GM21576 (cell line): ENCODE results near the gene OPCML.

ENCODE experiments used
- ATAC-seq: cut with Tn5 transposase; IDR thresholded peaks from one replicate; pipeline ENCODE4 v1.9.1; 2021; ENCODE audit warnings: mild to moderate bottlenecking, moderate library complexity; ENCODE audit not compliant: unreplicated experiment

The OPCML gene

DNA sequence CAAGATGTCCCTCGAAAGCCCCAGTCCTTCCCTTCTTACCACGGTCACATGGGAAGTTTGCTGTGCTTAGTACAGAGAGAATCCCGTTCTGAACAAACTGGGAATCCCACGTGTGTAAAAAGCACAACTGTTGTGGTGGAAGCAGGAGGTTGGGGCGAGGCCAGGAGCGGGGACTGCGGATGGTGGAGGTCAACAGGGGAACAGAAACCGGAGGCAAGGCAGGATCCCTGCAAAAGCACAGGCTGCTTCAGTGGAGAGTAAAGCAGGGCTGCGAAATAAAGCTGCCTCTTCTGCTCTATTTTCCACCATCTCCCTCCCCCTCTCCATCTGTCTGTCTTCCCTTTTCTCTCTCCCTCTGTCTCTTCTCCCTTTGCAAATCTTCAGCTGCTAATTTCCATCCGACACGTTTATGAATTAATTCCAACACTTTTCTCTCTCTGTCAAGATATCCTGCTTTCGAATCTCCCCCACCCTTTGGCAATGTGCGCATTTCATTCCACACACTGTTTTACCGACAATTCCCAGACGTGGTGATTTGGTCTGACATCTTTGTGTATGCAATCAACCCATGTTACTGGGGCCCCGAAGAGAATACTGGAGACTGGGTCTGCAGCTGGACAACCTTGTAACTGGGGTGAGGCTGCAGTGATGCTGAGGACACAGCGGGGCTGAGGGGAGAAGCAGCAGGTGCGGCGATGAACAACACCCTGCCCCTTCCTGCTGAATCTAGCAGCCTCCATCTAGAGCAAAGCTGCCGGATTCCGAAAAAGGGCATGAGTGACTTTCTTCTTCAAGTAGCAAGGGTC is 571.8 kb downstream of the OPCML start:
- no peak for ATAC-seq

GRCh38 chr11:132959693-132960092 is 572.6 kb downstream of the OPCML start:
- no peak for ATAC-seq

- no peak for ATAC-seq
These were observed 574.4 kb downstream of the OPCML start for GRCh38 chr11:132957881-132958280.

- ATAC-seq: no peak
These were observed 584.0 kb downstream of the OPCML start for GRCh38 chr11:132948252-132948651.

- ATAC-seq: no peak
These were observed 587.7 kb downstream of the OPCML start for GRCh38 chr11:132944569-132944944.

DNA sequence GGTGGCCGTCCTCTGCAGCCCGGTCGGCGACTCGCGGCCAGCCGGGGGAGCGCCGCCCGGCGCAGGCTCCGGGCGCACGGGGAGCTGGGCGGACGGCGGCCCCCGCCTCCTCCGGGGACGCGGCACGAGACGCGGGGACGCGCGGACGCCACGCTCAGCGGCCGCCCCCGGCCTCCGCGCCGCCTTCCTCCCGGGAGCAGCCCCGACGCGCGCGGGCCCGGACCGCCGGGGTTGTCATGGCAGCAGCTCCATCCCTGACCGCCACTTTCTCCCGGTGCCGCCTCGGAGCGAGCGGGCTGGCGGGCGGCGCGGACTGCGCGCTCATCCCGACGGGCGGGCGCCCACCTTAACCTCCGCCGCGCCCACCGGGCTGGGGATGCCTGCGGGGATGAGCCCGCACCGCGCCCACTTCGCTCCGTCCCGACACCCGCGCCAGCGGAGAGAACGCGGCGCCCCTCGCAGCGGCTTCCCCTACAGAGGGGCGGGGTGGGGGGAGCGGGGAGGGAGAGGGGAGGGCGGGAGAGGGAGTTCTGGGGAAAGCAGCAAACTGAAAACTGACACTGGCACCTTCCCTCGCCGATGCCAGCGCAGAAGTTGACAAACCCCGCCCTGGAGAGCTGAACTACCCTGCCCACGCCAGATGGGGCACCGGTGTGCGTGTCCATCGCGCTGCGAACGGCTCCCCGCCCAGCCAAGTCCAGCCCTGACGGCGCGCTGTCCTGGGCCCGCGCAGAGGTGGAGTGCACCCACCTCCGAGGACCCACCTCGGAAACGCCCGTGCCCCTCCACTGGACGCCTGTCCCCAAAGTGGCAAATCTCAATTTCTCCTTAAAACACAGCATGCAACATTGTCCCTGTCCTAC is 588.4 kb downstream of the OPCML start:
- ATAC-seq: no peak

DNA sequence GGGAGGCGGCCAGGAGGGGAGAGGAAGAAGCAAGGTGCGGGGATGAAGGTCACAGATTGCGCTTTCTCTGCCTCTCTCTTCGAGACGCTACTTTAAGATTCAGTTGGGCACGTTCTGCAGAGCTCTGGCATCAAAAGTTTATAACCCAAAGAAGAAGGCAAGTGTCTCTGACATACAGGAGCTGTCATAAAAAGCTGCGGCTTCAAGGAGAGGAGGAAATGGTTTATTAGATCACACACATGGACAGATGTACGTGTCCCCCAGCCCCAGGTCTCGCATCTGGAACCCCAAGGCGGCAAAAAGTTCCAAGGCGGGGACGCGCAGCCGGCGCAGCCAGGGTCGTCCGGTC is 589.0 kb downstream of the OPCML start:
- no peak for ATAC-seq

DNA sequence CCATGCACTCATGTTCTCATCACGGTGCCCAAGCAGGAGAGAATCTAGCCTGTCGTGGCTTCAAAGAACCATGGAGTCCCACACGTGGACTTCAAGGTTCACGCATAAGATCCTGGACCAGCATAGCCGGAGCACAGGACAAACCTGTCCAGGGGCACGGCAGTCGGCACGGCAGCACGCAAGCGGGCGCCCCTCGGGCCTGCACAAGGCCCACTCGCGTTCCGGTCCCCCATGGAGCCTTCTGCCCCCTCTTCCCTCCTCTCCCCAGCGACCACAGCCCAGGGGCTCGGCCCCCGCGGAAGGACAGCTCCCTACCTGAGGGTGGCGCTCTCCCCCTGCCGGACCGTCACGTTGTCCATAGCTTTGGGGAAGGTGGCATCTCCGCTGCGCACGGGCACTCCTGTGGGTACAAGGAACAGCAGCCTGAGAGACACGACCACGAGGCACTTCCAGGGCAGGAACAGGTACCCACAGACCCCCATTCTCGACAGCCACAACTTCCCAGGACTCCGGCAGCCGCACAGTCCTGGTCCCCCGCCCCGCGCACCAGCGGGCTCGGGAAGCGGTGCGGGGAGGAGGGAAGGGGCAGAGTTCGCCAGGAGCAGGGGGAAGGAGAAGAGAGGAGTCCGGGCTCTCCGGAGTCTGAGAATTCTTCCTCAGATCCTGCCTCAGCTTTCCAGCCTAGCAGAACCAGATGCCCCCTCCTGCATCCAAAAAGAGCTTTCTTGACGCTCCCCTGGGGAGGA is 589.5 kb downstream of the OPCML start:
- ATAC-seq: no peak

- ATAC-seq: no peak
These were observed 590.5 kb downstream of the OPCML start for GRCh38 chr11:132941761-132942160.

GRCh38 chr11:132941024-132941646 is 591.2 kb downstream of the OPCML start:
- no peak for ATAC-seq

DNA sequence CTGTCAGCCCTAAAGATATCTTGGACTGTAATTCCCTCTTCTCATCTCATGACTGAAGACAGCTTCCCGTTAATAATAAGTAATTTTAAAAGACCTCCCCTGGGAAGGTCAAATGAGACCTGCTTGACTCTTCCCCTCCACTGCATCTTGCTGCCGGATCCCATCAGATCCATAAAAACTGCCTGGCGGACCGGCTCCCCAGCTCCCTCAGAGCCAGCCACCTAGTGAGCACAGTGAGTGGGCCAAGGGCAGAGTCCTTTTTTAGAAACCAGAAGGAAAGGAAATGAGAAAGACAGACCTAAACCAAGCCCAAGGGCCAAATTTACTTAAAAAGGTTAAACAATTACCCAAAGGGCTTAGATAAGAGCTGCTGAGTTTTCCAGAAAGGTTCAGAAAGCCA is 595.3 kb downstream of the OPCML start:
- ATAC-seq: no peak

DNA sequence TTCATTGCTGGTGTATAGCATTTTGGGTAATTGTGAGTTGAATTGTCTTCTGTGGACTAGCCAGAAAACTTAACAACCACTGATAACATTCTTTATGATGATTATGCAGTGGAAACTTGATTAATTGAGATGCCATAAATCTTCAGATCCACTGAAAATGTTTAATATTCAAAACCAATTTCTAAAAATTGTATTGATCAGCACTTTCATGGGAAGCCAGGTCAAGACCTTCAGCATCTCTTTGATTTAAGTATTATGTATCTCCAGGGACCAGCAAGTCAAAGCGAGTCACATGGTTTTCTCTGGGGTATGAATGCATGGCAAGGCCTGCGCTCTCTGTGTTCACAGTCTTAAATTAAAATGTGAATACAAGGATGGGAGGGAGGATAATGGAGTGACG is 596.9 kb downstream of the OPCML start:
- ATAC-seq: no peak

- no peak for ATAC-seq
These were observed 598.6 kb downstream of the OPCML start for GRCh38 chr11:132933703-132934102.

DNA sequence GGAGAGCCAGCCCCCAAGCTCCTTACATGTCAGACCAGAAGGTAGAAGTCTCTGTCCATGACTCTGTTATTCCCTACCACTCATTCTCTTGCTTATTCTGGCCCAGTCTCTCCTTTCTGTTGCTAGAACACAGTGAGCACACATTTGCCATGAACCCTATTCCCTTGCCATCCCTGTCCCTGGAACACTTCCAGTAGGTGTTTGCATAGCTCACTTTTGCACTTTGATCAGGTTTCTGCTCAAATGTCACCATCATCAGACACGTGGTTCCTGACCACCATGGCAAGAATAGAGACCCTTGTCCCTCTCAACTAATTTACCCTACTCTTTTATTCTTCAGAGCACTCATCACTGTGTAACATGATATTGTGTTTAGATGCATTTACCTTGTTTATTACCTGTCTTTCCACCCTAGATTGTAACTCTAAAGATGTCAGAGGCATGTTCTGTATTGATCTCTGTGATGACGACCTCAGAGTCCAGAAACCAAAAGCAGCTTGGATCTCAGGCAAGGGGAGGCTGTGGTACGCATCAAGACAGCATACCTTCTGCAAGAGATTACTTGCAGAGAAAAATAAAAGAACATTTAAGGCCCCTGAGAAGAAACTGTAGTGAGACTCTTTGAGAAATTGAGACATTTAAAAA is 606.4 kb downstream of the OPCML start:
- ATAC-seq: no peak

- no peak for ATAC-seq
These were observed 610.7 kb downstream of the OPCML start for GRCh38 chr11:132921597-132921996.

GRCh38 chr11:132920451-132921096 is 611.7 kb downstream of the OPCML start:
- ATAC-seq: no peak

- no peak for ATAC-seq
These were observed 617.7 kb downstream of the OPCML start for GRCh38 chr11:132914600-132914999.

DNA sequence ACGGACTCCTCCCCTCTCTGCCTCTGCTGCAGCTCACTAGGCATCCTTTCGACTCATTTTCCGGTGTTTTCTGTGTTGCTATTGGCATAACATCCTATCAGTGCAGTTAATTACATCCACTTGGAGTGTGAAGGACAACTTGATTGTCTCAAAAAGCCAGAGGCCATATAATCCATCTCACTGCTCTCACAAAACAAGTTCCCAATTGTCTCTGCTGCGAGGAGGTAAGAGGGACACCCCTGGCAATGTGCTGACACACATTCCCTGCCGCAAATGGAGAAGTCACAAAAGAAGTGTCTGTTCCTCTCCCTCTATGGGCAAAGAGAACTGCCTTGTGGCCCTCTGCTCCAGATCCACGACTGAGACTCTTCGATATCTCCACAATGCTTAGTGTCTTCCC is 618.4 kb downstream of the OPCML start:
- ATAC-seq: no peak

- no peak for ATAC-seq
These were observed 619.0 kb downstream of the OPCML start for GRCh38 chr11:132913295-132913694.

DNA sequence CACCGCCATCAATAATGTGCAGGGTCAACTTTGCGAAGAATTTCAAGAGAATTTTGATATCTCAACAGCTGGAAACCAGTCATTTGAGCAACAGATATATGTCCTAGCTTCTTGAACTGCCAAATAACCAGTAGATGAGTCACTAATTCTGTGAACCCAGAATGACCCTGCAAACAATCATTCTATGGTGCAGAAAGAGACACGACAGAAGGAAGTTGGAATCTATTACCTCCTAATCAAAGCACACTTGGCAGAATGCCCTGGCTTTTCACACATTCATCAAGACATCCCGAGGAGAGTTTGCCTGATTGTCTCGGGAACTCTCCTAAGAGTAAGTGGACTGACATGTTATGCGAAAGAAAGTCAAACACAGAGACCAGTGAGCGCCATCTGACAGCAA is 621.1 kb downstream of the OPCML start:
- ATAC-seq: no peak
